SK-N-MC (cell line): ENCODE data around the gene DNAH10.

Experiments
- EZH2 ChIP-seq: fragments of 200-600 bp; sonication (generic); IDR thresholded peaks from one replicate; pipeline ENCODE4 v1.6.1; 2017; ENCODE audit warnings: antibody characterized with exemption
- POLR2AphosphoS5 ChIP-seq: IDR thresholded peaks from 2 replicates; pipeline ENCODE4 v1.6.1; 2012; ENCODE audit warnings: mild to moderate bottlenecking, low read depth, low read length, borderline replicate concordance

DNA sequence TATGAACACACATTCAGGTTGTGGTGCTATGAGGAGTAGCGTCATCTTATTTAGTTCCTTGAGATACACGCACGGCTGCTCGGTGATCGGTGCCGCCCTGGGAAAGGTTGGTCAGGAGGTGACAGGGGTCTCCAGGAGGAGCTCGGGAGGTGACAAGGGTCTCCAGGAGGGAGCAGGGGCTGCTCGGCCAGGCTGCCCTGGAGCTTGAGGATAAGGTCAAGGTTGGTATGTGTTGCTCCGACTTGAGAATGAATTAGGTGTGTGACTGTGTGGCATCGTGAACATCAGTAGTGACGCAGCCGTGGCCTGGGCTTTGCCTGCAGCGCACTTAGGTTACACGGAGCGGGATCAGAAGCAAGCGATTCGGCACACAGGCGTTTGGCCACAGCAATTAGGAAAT lies 174.4 kb downstream of the DNAH10 start:
- TF ChIP-seq EZH2 (no peak), POLR2AphosphoS5 (no peak)
